Left ventricle myocardium superior (tissue), 1 donor: ENCODE results near the gene SLC25A51. TPM values are rescaled to one million over a fixed set of nuclear protein-coding genes. Genes with fewer than 3 reads are reported as not detected.
A peak's percentile ranks its signal among the peaks of the same experiment; 100 is the strongest.

ENCODE experiments used
- ATAC-seq: fragments of 200-7000 bp; cut with Tn5 transposase; one replicate; pipeline ENCODE4 v1.9.1; 2020; ENCODE audit warnings: mild to moderate bottlenecking, moderate library complexity
- DNase-seq: peaks from one replicate; pipeline ENCODE4 v3.0.0-alpha.2; 2020
- intact Hi-C: fragments of 100-400 bp; cut with micrococcal nuclease; formaldehyde crosslinking; loops from one replicate; pipeline ENCODE4 v1.11.0; 2022
- total RNA-seq: library from RNA; stranded (reverse); fragmentation: NEBNext Ultra II Directional; extraction: Animal tissue kit (Norgen Biotek cat#: 25700); gene quantifications from one replicate; pipeline ENCODE4 v1.2.1, GENCODE V29; 2021
- donor health status: DM: no; HTN: yes; CAD: no; lungs with severe emphysema.

Gene SLC25A51
- total RNA-seq, 1 donor from 2014 or later, result 23.0 TPM

GRCh38 chr9:37939575-37940095, 35.7 kb upstream of the SLC25A51 start:
- DNase-seq (no peak), ATAC-seq (no peak)
- intact Hi-C loops, result loop anchor here (10.0 kb wide), 1 partner anchor 55 kb away; no protein-coding TSS in a partner anchor

GRCh38 chr9:37938121-37938891, 34.4 kb upstream of the SLC25A51 start:
- ATAC-seq, result peak; percentile 63
- intact Hi-C loops, result loop anchor here (10.0 kb wide), 1 partner anchor 56 kb away; no protein-coding TSS in a partner anchor
- peak; percentile 56 for DNase-seq

GRCh38 chr9:37937366-37937765, 33.4 kb upstream of the SLC25A51 start:
- DNase-seq (no peak), ATAC-seq (no peak)
- intact Hi-C loops, result loop anchor here (10.0 kb wide), 1 partner anchor 57 kb away; no protein-coding TSS in a partner anchor

GRCh38 chr9:37936965-37937364, 33.0 kb upstream of the SLC25A51 start:
- ATAC-seq, result peak; percentile 94
- peak; percentile 51 for DNase-seq
- intact Hi-C loops, result loop anchor here (10.0 kb wide), 1 partner anchor 58 kb away; no protein-coding TSS in a partner anchor

- ATAC-seq, result no peak
- no peak for DNase-seq
- intact Hi-C loops, result loop anchor here (10.0 kb wide), 1 partner anchor 58 kb away; no protein-coding TSS in a partner anchor
Measured at GRCh38 chr9:37936376-37936775, 32.4 kb upstream of the SLC25A51 start.

- DNase-seq (peak; percentile 0), ATAC-seq (no peak)
- intact Hi-C loops, result loop anchor here (10.0 kb wide), 1 partner anchor 60 kb away; no protein-coding TSS in a partner anchor
Measured at GRCh38 chr9:37935096-37935495, 31.2 kb upstream of the SLC25A51 start.

- DNase-seq (no peak), ATAC-seq (no peak)
- intact Hi-C loops, result loop anchor here (10.0 kb wide), 1 partner anchor 63 kb away; no protein-coding TSS in a partner anchor
Measured at GRCh38 chr9:37931592-37931991, 27.7 kb upstream of the SLC25A51 start.

GRCh38 chr9:37929441-37929895, 25.5 kb upstream of the SLC25A51 start:
- intact Hi-C loops, result loop anchor here (10.0 kb wide), 1 partner anchor 135 kb away; the partner anchor contains the start of gene SHB
- no peak for ATAC-seq
- no peak for DNase-seq

- ATAC-seq (peak; percentile 15), DNase-seq (no peak)
- intact Hi-C loops, result loop anchor here (10.0 kb wide), 1 partner anchor 136 kb away; the partner anchor contains the start of gene SHB
Measured at GRCh38 chr9:37928552-37929430, 24.9 kb upstream of the SLC25A51 start.

GRCh38 chr9:37927601-37928551, 23.9 kb upstream of the SLC25A51 start:
- DNase-seq, result no peak
- peak; percentile 70 for ATAC-seq
- intact Hi-C loops, result loop anchor here (10.0 kb wide), 1 partner anchor 137 kb away; the partner anchor contains the start of gene SHB

- intact Hi-C loops, result loop anchor here (10.0 kb wide), 1 partner anchor 138 kb away; the partner anchor contains the start of gene SHB
- DNase-seq (no peak), ATAC-seq (no peak)
Measured at GRCh38 chr9:37927132-37927531, 23.2 kb upstream of the SLC25A51 start.

- DNase-seq, result no peak
- ATAC-seq, result no peak
- intact Hi-C loops, result loop anchor here (10.0 kb wide), 1 partner anchor 138 kb away; the partner anchor contains the start of gene SHB
Measured at GRCh38 chr9:37926737-37927118, 22.8 kb upstream of the SLC25A51 start.

GRCh38 chr9:37925786-37926736, 22.1 kb upstream of the SLC25A51 start:
- DNase-seq (no peak), ATAC-seq (no peak)
- intact Hi-C loops, result loop anchor here (10.0 kb wide), 1 partner anchor 139 kb away; the partner anchor contains the start of gene SHB

- no peak for DNase-seq
- no peak for ATAC-seq
- intact Hi-C loops, result loop anchor here (10.0 kb wide), 1 partner anchor 140 kb away; the partner anchor contains the start of gene SHB
Measured at GRCh38 chr9:37925006-37925405, 21.1 kb upstream of the SLC25A51 start.

GRCh38 chr9:37924538-37924937, 20.6 kb upstream of the SLC25A51 start:
- ATAC-seq (no peak), DNase-seq (no peak)
- intact Hi-C loops, result loop anchor here (10.0 kb wide), 1 partner anchor 140 kb away; the partner anchor contains the start of gene SHB

GRCh38 chr9:37923796-37924427, 20.0 kb upstream of the SLC25A51 start:
- DNase-seq (no peak), ATAC-seq (no peak)
- intact Hi-C loops, result loop anchor here (10.0 kb wide), 1 partner anchor 141 kb away; the partner anchor contains the start of gene SHB
